Chondrocyte (in vitro differentiated cells): ENCODE measurements around the gene TMEM235. TPM values are rescaled to one million over a fixed set of nuclear protein-coding genes. Genes with fewer than 3 reads are reported as not detected.
A peak's percentile ranks its signal among the peaks of the same experiment; 100 is the strongest.

Experiments used
- DNase-seq: peaks from one replicate; pipeline ENCODE4 v3.0.0; 2021; ENCODE audit warnings: mixed read lengths, low spot score
- H3K27ac Mint-ChIP-seq: one replicate; pipeline ENCODE4 v1.8.0; 2021; ENCODE audit warnings: mild to moderate bottlenecking, moderate library complexity, mixed read lengths; ENCODE audit not compliant: unreplicated experiment
- H3K27me3 Mint-ChIP-seq: 2 replicates; pipeline ENCODE4 v1.8.0; 2021; ENCODE audit warnings: low read depth, mixed read lengths
- H3K36me3 Mint-ChIP-seq: 2 replicates; pipeline ENCODE4 v1.8.0; 2021; ENCODE audit warnings: low read depth, mixed read lengths
- H3K4me1 Mint-ChIP-seq: 2 replicates; pipeline ENCODE4 v1.8.0; 2021; ENCODE audit warnings: low read depth, mild to moderate bottlenecking, mixed read lengths
- H3K4me3 Mint-ChIP-seq: one replicate; pipeline ENCODE4 v1.8.0; 2021; ENCODE audit warnings: mild to moderate bottlenecking, moderate library complexity, mixed read lengths; ENCODE audit not compliant: unreplicated experiment
- H3K9me3 Mint-ChIP-seq: 2 replicates; pipeline ENCODE4 v1.8.0; 2021; ENCODE audit warnings: low read depth, mixed read lengths
- total RNA-seq: library from RNA; stranded (reverse); gene quantifications from 3 replicates; pipeline ENCODE4 v1.2.1, GENCODE V29; 2021
- TF ChIP-seq, protein P1 (sequence below): fragments of 200-600 bp; sonication (generic); IDR thresholded peaks from 2 replicates; pipeline ENCODE4 v1.5.0; 2021; ENCODE audit warnings: antibody characterized with exemption, mild to moderate bottlenecking, moderate library complexity

TMEM235 gene
- total RNA-seq, 1 donor from 2014 or later: not detected

DNA sequence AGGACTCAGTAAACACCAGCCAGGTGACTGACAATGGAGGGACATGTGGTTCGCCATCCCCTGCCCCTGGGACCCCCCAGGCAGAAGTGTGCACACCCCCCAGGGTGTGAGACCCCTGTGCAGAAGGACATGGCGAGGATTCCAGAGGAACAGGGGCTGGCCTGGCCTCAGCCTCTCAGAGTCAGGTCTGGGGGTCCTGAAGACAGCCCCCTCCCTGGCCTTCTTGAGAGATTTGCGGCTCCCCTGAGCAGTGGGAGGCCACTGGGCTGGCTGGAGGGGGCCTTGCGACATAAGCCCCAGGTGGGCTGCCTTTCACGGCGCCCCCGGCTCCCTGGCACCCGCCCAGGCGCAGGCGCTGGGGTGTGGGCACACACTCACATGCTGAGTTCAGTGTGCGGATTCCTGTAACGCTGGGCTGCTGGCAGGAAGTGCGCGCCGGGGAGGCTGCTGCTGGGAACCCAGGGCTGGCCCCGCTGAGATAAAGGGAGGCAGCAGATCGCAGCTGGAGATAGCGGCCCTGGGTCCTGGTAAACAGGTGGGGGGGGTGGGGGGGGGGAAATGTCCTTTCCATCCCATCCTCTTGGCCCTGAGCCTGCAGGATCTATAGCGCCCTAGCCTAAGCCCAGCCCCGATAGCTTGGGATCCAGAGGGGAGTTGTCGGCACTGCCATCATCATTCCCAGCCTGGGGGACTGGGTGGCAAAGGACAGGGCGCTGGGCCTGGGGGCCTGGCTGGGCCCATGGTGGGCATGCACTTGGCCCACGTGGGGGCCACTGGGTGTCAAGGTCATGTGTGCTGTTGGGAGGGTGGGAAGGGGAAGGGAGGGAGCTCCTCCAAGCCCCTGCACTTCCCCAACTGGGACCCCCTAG is 27.1 kb downstream of the TMEM235 start:
- Mint-ChIP-seq H3K27me3 (no peaks in the 10 kb centered on the region), H3K4me1 (peaks cover 11% of the 10 kb centered on the region), H3K9me3 (no peaks in the 10 kb centered on the region), H3K36me3 (no peaks in the 10 kb centered on the region), H3K27ac (peak overlapping the region; percentile 49), H3K4me3 (no peak overlapping the region)
- TF ChIP-seq, protein P1, sequence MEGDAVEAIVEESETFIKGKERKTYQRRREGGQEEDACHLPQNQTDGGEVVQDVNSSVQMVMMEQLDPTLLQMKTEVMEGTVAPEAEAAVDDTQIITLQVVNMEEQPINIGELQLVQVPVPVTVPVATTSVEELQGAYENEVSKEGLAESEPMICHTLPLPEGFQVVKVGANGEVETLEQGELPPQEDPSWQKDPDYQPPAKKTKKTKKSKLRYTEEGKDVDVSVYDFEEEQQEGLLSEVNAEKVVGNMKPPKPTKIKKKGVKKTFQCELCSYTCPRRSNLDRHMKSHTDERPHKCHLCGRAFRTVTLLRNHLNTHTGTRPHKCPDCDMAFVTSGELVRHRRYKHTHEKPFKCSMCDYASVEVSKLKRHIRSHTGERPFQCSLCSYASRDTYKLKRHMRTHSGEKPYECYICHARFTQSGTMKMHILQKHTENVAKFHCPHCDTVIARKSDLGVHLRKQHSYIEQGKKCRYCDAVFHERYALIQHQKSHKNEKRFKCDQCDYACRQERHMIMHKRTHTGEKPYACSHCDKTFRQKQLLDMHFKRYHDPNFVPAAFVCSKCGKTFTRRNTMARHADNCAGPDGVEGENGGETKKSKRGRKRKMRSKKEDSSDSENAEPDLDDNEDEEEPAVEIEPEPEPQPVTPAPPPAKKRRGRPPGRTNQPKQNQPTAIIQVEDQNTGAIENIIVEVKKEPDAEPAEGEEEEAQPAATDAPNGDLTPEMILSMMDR: no peak
- peak; percentile 80 for DNase-seq

DNA sequence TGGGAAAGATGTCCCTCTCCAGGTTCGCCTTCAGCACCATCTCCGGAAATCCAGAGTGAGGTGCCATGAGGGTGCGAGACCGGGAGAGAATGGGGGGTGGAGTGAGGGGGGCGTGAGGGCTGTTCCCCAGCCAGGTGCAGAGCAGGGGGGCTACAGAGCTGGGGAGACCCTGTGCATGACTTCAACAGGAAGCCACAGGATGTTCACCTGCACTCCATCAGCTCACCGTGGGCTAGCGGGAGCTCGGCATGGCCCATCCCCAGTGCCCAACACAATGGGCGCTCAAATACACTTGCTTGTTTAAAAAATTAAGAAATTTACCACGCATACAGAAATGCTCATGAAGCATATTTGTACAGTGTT is 27.7 kb downstream of the TMEM235 start:
- Mint-ChIP-seq H3K27me3 (no peaks in the 10 kb centered on the region), H3K36me3 (no peaks in the 10 kb centered on the region), H3K4me1 (peaks cover 8% of the 10 kb centered on the region), H3K4me3 (no peak overlapping the region), H3K27ac (no peak overlapping the region), H3K9me3 (no peaks in the 10 kb centered on the region)
- TF ChIP-seq, protein P1: no peak
- no peak for DNase-seq

DNA sequence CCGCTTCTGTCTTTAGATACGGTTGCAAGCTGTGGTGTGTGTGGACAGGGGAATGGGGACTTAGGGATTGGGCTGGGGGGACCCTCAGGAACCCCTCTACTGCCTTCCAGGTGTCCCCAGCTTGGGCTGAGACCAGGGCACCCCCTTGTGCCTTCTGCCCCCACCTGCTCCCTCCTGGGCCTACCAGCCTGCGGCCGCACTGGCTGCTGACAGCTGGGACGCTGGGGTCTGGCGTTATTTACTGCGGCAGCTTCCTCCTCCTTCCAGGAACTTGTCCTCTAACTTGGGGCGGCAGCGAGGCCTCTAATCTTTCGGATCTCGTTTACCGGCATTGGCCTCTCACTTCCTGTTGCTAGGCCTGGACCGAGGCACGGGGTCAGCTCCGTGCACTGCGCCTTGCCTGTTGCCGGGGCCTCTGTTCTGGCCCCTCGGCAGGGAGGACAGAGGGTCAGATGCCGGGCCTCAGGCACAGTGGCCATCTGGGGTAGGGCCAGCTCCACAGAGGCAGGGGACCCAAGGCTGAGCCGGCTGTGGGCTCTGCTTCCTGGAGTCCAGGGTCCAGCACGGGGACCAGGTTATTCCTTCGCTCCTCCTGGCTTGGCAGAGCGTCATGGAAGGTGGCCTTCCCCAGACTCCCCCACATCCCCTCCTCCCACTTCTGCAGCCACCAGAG is 31.8 kb downstream of the TMEM235 start:
- TF ChIP-seq, protein P1: no peak
- H3K36me3 Mint-ChIP-seq: no peaks in the 10 kb centered on the region
- H3K4me3 Mint-ChIP-seq: no peak overlapping the region
- H3K27me3 Mint-ChIP-seq: no peaks in the 10 kb centered on the region
- peaks cover under 1% of the 10 kb centered on the region for H3K4me1 Mint-ChIP-seq
- H3K27ac Mint-ChIP-seq: no peak overlapping the region
- DNase-seq: no peak
- H3K9me3 Mint-ChIP-seq: no peaks in the 10 kb centered on the region

DNA sequence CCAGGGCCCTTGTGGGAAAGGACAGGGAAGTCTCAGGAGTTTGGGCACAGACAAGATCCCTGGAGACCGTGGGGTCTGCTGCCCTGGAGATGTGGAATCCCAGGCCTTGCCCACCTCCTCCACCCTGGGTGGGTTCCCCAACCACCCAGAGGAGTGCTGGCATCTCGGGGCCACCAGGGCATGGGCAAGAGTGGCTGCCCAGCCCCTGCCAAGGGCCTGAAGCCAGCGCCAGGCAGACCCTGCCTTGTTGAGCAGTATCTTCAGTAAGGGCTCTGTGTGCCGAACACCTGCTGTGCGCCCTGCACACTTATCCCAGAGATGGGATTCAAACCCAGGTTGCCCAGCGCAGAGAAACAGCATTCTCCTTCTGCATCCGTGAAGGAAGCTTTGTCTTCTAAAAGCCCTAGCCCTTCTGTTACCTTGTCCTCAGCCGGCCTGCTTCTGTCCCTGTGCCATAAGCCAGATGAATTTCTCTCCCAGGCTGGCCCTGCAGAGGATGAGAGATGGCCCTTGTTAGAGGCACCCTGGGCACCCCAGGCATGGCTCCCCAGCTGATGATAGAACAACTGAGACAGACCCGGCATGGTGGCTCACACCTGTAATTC is 32.4 kb downstream of the TMEM235 start:
- no peak for DNase-seq
- no peaks in the 10 kb centered on the region for H3K27me3 Mint-ChIP-seq
- H3K4me1 Mint-ChIP-seq: peaks cover 6% of the 10 kb centered on the region
- H3K27ac Mint-ChIP-seq: no peak overlapping the region
- H3K9me3 Mint-ChIP-seq: no peaks in the 10 kb centered on the region
- H3K4me3 Mint-ChIP-seq: no peak overlapping the region
- TF ChIP-seq, protein P1: no peak
- H3K36me3 Mint-ChIP-seq: no peaks in the 10 kb centered on the region

DNA sequence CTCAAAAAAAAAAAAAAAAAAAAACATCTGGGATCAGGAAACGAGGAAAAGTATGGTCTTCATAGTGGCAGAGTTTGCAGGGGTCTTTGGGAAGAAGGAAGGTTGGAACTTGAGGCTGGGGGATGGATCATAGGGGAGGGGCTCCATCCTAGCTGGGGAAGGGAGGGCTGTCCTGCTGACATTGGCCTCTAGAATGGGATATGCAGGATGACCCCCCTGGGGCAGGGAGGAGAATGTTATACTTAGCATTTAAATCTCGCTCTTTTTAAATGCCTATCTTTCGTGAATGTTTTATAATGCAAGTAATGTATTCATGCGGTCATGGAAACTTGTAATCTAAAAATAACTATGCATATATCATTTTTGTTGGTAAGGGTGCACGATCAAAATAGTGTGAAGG is 33.2 kb downstream of the TMEM235 start:
- H3K36me3 Mint-ChIP-seq: no peaks in the 10 kb centered on the region
- peaks cover 13% of the 10 kb centered on the region for H3K4me1 Mint-ChIP-seq
- H3K27ac Mint-ChIP-seq: no peak overlapping the region
- H3K4me3 Mint-ChIP-seq: no peak overlapping the region
- H3K27me3 Mint-ChIP-seq: no peaks in the 10 kb centered on the region
- DNase-seq: no peak
- TF ChIP-seq, protein P1: no peak
- H3K9me3 Mint-ChIP-seq: no peaks in the 10 kb centered on the region
